Left lung (tissue), 10 donors: ENCODE results near the gene GCNT2. TPM values are rescaled to one million over a fixed set of nuclear protein-coding genes. Genes with fewer than 3 reads are reported as not detected.

Experiments used
- ATAC-seq: fragments of 200-7000 bp; cut with Tn5 transposase; one replicate; pipeline ENCODE4 v1.9.1; 2020; ENCODE audit warnings: moderate library complexity
- DNase-seq, 4 donors: peaks; one replicate each; pipeline ENCODE4 v3.0.0-alpha.2; 2013 to 2020
- H3K27ac ChIP-seq, 2 donors: fragments of 200-600 bp; sonication (generic) in 1 of 2; one replicate each; pipeline versions ENCODE4 v1.5.0 to v1.8.0; 2020 to 2021
- H3K27me3 ChIP-seq, 2 donors: fragments of 200-600 bp; sonication (generic) in 1 of 2; one replicate each; pipeline versions ENCODE4 v1.5.0 to v1.8.0; 2020 to 2021
- H3K36me3 ChIP-seq, 2 donors: fragments of 200-600 bp; sonication (generic) in 1 of 2; one replicate each; pipeline versions ENCODE4 v1.5.0 to v1.8.0; 2020 to 2021
- H3K4me1 ChIP-seq, 2 donors: fragments of 200-600 bp; one replicate each; pipeline ENCODE4 v1.8.0; 2021
- H3K4me3 ChIP-seq, 2 donors: fragments of 200-600 bp; sonication (generic) in 1 of 2; one replicate each; pipeline versions ENCODE4 v1.5.0 to v1.8.0; 2020 to 2021; ENCODE audit warnings: mild to moderate bottlenecking in 1 of 2
- H3K9me3 ChIP-seq, 2 donors: fragments of 200-600 bp; sonication (generic) in 1 of 2; one replicate each; pipeline versions ENCODE4 v1.5.0 to v1.8.0; 2020 to 2021
- CTCF ChIP-seq, 2 donors: fragments of 200-600 bp; sonication (generic) in 1 of 2; IDR thresholded peaks; one replicate each; pipeline versions ENCODE4 v1.5.0 to v1.8.0; 2021; ENCODE audit warnings: antibody characterized with exemption in 2 of 2
- intact Hi-C, 2 donors: fragments of 100-400 bp; cut with DNase I; formaldehyde crosslinking; loops; one replicate each; pipeline versions ENCODE4 v1.11.2 to v1.14.2; 2022
- polyA plus RNA-seq, 6 donors: library from polyadenylated mRNA; unstranded; fragments of 120-200 nt; gene quantifications; one replicate each; pipeline ENCODE4 v1.2.1, GENCODE V29; 2013; ENCODE audit not compliant: insufficient read length in 6 of 6
- total RNA-seq, 2 donors: library from RNA; stranded (reverse); fragmentation: NEBNext Ultra II Directional; extraction: Animal tissue kit (Norgen Biotek cat#: 25700); gene quantifications; one replicate each; pipeline ENCODE4 v1.2.1, GENCODE V29; 2021
- donor health status: DM: no; HTN: yes; CAD: no.
- donor health status: DM: no; HTN: no; CAD: no.

Gene GCNT2
- total and polyA plus RNA-seq, 8 donors, result 14.7 to 32.3 (median 18.0) TPM

DNA sequence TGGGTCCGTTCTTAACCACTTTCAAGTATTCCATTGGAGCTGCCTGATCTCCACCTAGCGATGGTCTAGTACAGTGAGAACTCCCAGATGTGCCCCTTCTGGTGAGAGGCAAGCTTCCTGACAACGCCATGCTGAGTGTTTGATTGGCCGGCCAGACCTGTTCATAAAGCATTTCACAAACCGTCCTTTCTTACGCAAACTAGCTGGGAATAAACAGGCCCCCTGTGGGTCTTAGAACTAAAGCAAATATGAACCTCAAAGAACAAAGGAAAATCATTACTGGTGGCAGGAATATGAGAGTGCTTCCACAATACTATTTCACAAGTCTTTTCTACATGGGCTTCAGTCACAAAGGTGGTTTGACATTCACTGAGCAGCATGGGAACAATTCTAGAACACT lies 15.6 kb upstream of the GCNT2 start:
- no peaks in the 10 kb centered on the region for H3K27me3 ChIP-seq
- TF ChIP-seq CTCF (IDR thresholded peaks at IDR 0.05), result no peak
- peak; percentile 62 for ATAC-seq
- H3K4me1 ChIP-seq, result no peaks in the 10 kb centered on the region
- no peak overlapping the region for H3K4me3 ChIP-seq
- H3K9me3 ChIP-seq, result no peaks in the 10 kb centered on the region
- H3K27ac ChIP-seq, result no peak overlapping the region
- intact Hi-C loops, result no loop called here
- no peak for DNase-seq
- H3K36me3 ChIP-seq, result no peaks in the 10 kb centered on the region

DNA sequence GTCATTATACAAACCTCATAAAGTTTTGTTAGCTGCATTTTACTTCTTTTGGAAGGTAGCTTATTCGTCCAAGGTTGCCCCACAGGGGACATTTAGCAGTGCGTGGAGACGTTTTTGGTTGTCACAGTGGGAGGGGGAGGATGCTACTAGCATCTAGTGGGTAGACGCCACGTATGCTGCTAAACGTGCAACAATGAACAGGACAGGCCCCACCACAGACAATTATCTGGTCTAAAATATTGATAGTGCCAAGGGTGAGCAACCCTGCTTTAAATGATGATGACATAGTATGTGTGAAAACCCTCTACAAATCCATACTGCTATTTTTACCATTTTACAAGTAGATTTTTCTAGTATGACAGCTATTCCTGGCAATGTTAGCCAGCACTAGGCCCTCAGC lies 13.9 kb upstream of the GCNT2 start:
- Histone ChIP-seq H3K36me3 (no peaks in the 10 kb centered on the region), H3K9me3 (no peaks in the 10 kb centered on the region), H3K4me1 (no peaks in the 10 kb centered on the region), H3K27ac (no peak overlapping the region), H3K4me3 (no peak overlapping the region), H3K27me3 (no peaks in the 10 kb centered on the region)
- ATAC-seq (no peak), DNase-seq (no peak)
- no peak for TF ChIP-seq CTCF (IDR thresholded peaks at IDR 0.05)
- intact Hi-C loops, result no loop called here

- no peak for ATAC-seq
- no peaks in the 10 kb centered on the region for H3K4me1 ChIP-seq
- H3K27me3 ChIP-seq, result no peaks in the 10 kb centered on the region
- DNase-seq, result no peak
- no peaks in the 10 kb centered on the region for H3K9me3 ChIP-seq
- no peak overlapping the region for H3K27ac ChIP-seq
- no peak for TF ChIP-seq CTCF (IDR thresholded peaks at IDR 0.05)
- H3K36me3 ChIP-seq, result no peaks in the 10 kb centered on the region
- intact Hi-C loops, result no loop called here
- no peak overlapping the region for H3K4me3 ChIP-seq
These were observed 13.4 kb upstream of the GCNT2 start for GRCh38 chr6:10507715-10508114.

DNA sequence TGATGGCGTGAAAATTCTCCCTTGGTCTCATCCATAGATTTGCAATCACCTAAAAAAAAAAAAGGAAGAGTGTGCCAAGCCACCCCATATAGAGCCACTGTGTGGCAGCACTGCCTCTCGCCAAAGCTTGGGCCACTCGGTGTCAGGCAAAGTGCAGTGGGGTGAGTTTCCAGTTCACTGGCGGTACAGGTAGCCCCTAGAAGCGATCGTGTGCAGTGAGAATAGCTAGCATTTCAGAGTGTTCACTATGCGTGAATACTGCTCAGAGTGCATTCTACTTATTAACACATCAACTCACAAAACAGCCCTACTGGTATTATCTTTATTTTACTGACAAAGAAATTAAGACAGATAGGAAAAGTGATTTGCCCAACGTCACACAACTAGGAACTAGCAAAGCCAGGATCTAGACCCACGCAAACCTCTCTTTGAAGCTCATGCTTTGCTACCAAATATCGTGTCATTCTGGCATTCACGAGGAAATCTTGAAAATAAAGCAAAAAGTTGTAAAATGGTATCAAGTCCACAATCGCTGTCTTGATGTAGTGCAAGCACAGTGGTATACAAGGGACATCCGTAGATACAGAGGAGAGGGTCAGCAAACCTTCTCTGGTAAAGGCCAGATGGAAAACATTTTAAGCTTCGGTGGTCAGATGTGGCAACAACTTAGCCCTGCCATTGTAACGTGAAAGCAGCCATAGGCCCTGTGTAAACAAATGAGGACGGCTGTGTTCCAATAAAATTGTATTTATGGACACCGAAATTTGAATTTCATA lies 10.4 kb upstream of the GCNT2 start:
- intact Hi-C loops, result no loop called here

GRCh38 chr6:10511477-10511876 lies 9.7 kb upstream of the GCNT2 start:
- intact Hi-C loops, result no loop called here
- H3K27ac ChIP-seq, result no peak overlapping the region
- no peak for TF ChIP-seq CTCF (IDR thresholded peaks at IDR 0.05)
- H3K4me1 ChIP-seq, result no peaks in the 10 kb centered on the region
- no peaks in the 10 kb centered on the region for H3K9me3 ChIP-seq
- H3K4me3 ChIP-seq, result no peak overlapping the region
- no peak for DNase-seq
- peak; percentile 73 for ATAC-seq
- H3K27me3 ChIP-seq, result no peaks in the 10 kb centered on the region
- no peaks in the 10 kb centered on the region for H3K36me3 ChIP-seq

More for the DNA sequence above, 10.4 kb upstream of the GCNT2 start:
- ATAC-seq (peak; percentile 100), DNase-seq (peak in 3 of 4 donors; percentile 71 to 83 (median 73))
- Histone ChIP-seq H3K4me1 (no peaks in the 10 kb centered on the region), H3K36me3 (no peaks in the 10 kb centered on the region), H3K27ac (no peak overlapping the region), H3K4me3 (no peak overlapping the region), H3K9me3 (no peaks in the 10 kb centered on the region), H3K27me3 (no peaks in the 10 kb centered on the region)
- TF ChIP-seq CTCF (IDR thresholded peaks at IDR 0.05), result peak; percentile 53 to 63
